Measurements from ENCODE around the gene TSHZ2. TPM values are rescaled to one million over a fixed set of nuclear protein-coding genes. Genes with fewer than 3 reads are reported as not detected.

The TSHZ2 gene
- total and polyA plus RNA-seq, 7 donors: 1.2 to 32.7 (median 14.0) TPM

GRCh38 chr20:53355790-53356189 is 383.6 kb downstream of the TSHZ2 start:
- Histone ChIP-seq H3K27me3 (no peaks in the 10 kb centered on the region), H3K4me3 (no peak overlapping the region), H3K9me3 (peaks cover 0 to 6% (median 0%) of the 10 kb centered on the region in 4 donors), H3K4me1 (no peaks in the 10 kb centered on the region), H3K36me3 (no peaks in the 10 kb centered on the region), H3K27ac (no peak overlapping the region)
- no peak for DNase-seq
- WGBS, 2 donors: 82 to 83% methylated on average over 2 of the region's 2 CpGs
- intact Hi-C loops (cut with DNase I): no loop called here
- TF ChIP-seq, protein P1, sequence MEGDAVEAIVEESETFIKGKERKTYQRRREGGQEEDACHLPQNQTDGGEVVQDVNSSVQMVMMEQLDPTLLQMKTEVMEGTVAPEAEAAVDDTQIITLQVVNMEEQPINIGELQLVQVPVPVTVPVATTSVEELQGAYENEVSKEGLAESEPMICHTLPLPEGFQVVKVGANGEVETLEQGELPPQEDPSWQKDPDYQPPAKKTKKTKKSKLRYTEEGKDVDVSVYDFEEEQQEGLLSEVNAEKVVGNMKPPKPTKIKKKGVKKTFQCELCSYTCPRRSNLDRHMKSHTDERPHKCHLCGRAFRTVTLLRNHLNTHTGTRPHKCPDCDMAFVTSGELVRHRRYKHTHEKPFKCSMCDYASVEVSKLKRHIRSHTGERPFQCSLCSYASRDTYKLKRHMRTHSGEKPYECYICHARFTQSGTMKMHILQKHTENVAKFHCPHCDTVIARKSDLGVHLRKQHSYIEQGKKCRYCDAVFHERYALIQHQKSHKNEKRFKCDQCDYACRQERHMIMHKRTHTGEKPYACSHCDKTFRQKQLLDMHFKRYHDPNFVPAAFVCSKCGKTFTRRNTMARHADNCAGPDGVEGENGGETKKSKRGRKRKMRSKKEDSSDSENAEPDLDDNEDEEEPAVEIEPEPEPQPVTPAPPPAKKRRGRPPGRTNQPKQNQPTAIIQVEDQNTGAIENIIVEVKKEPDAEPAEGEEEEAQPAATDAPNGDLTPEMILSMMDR (IDR thresholded peaks at IDR 0.05): no peak
- no peak for TF ChIP-seq POLR2A (IDR thresholded peaks at IDR 0.05)
- no peak for TF ChIP-seq EP300 (IDR thresholded peaks at IDR 0.05)
- no peak for TF ChIP-seq POLR2AphosphoS5 (IDR thresholded peaks at IDR 0.05)

- Histone ChIP-seq H3K9me3 (peaks cover 0 to 6% (median 0%) of the 10 kb centered on the region in 4 donors), H3K4me3 (no peak overlapping the region), H3K36me3 (no peaks in the 10 kb centered on the region), H3K27me3 (no peaks in the 10 kb centered on the region), H3K27ac (no peak overlapping the region), H3K4me1 (no peaks in the 10 kb centered on the region)
- intact Hi-C loops (cut with DNase I): no loop called here
- no peak for TF ChIP-seq EP300 (IDR thresholded peaks at IDR 0.05)
- no peak for TF ChIP-seq POLR2AphosphoS5 (IDR thresholded peaks at IDR 0.05)
- TF ChIP-seq POLR2A (IDR thresholded peaks at IDR 0.05): no peak
- TF ChIP-seq, protein P1 (IDR thresholded peaks at IDR 0.05): no peak
- 83 to 85% methylated on average over 7 of the region's 7 CpGs for WGBS, 2 donors
- no peak for DNase-seq
Measured at GRCh38 chr20:53359425-53359824, 387.3 kb downstream of the TSHZ2 start.

GRCh38 chr20:53360852-53361251 is 388.7 kb downstream of the TSHZ2 start:
- Histone ChIP-seq H3K27me3 (no peaks in the 10 kb centered on the region), H3K9me3 (peaks cover 0 to 4% (median 0%) of the 10 kb centered on the region in 4 donors), H3K4me3 (no peak overlapping the region), H3K36me3 (no peaks in the 10 kb centered on the region), H3K27ac (no peak overlapping the region), H3K4me1 (no peaks in the 10 kb centered on the region)
- no peak for DNase-seq
- TF ChIP-seq EP300 (IDR thresholded peaks at IDR 0.05) (no peak), POLR2A (IDR thresholded peaks at IDR 0.05) (no peak), POLR2AphosphoS5 (IDR thresholded peaks at IDR 0.05) (no peak)
- TF ChIP-seq, protein P1 (IDR thresholded peaks at IDR 0.05): no peak
- WGBS, 2 donors: 82 to 91% methylated on average over 6 of the region's 6 CpGs
- intact Hi-C loops (cut with DNase I): no loop called here

- intact Hi-C loops (cut with DNase I): no loop called here
- Histone ChIP-seq H3K27me3 (no peaks in the 10 kb centered on the region), H3K27ac (no peak overlapping the region), H3K36me3 (no peaks in the 10 kb centered on the region), H3K9me3 (no peaks in the 10 kb centered on the region), H3K4me1 (no peaks in the 10 kb centered on the region), H3K4me3 (no peak overlapping the region)
- DNase-seq: no peak
- WGBS, 2 donors: 88 to 91% methylated on average over 8 of the region's 8 CpGs
- TF ChIP-seq POLR2AphosphoS5 (IDR thresholded peaks at IDR 0.05): no peak
- no peak for TF ChIP-seq EP300 (IDR thresholded peaks at IDR 0.05)
- TF ChIP-seq POLR2A (IDR thresholded peaks at IDR 0.05): no peak
- TF ChIP-seq, protein P1 (IDR thresholded peaks at IDR 0.05): no peak
Measured at GRCh38 chr20:53362736-53363135, 390.6 kb downstream of the TSHZ2 start.

DNA sequence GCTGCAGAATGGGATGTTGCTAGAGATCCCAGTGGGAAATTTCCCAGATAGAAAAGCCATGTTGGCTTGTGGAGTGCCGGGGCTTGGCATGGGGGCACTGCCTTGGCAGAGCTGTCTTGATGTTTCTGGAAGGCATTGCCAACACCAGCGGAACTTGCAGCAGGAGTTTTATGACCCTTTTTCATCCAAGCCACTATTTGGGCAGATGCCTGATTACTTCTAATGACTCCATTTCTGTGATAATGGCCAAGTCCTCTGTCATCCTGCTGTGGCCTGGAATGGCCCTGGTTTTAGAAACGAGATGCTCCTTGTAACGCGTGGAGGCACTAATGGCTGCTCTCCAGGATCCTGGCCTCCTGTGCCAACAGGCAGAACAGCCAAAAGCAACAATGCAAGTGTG is 392.5 kb downstream of the TSHZ2 start:
- H3K9me3 ChIP-seq: no peaks in the 10 kb centered on the region
- no peaks in the 10 kb centered on the region for H3K4me1 ChIP-seq
- no peak for DNase-seq
- no peaks in the 10 kb centered on the region for H3K27me3 ChIP-seq
- 79 to 85% methylated on average over 5 of the region's 5 CpGs for WGBS, 2 donors
- no peak overlapping the region for H3K27ac ChIP-seq
- H3K36me3 ChIP-seq: no peaks in the 10 kb centered on the region
- no peak for TF ChIP-seq POLR2A (IDR thresholded peaks at IDR 0.05)
- no peak for TF ChIP-seq POLR2AphosphoS5 (IDR thresholded peaks at IDR 0.05)
- intact Hi-C loops (cut with DNase I): no loop called here
- H3K4me3 ChIP-seq: no peak overlapping the region
